IMR-90 (cell line): ENCODE results near the gene SEMA4B. TPM values are rescaled to one million over a fixed set of nuclear protein-coding genes. Genes with fewer than 3 reads are reported as not detected.
A peak's percentile ranks its signal among the peaks of the same experiment; 100 is the strongest.

Experiments used
- ATAC-seq: fragments of 200-7000 bp; cut with Tn5 transposase; 2 replicates; pipeline ENCODE4 v1.9.1; 2020; ENCODE audit warnings: low read depth, mild to moderate bottlenecking, moderate library complexity
- BruUV-seq: library from RNA; stranded (reverse); fragments of 400-500 nt; replicated peaks from 2 replicates; lab custom pipeline; 2021; lab: Mats Ljungman, UMichigan
- CTCF ChIA-PET: fragments of 300-600 bp; formaldehyde crosslinking; extraction: SDS; loops from one replicate; lab custom pipeline; 2021; ENCODE audit warnings: antibody characterized with exemption; lab: Yijun Ruan, JAX
- POLR2A ChIA-PET: fragments of 300-600 bp; sonication (Branson Sonifier 250); formaldehyde crosslinking; loops from one replicate; lab custom pipeline; 2022; ENCODE audit warnings: antibody characterized with exemption; ENCODE audit not compliant: unreplicated experiment; lab: Charles Lee
- DNase-seq: peaks from one replicate; pipeline ENCODE4 v3.0.0; 2013
- H2AFZ ChIP-seq: replicated peaks from 2 replicates; pipeline ENCODE3; 2013; ENCODE audit warnings: low read length, mild to moderate bottlenecking; ENCODE audit not compliant: poor library complexity
- H2AK5ac ChIP-seq: 2 replicates; pipeline ENCODE4 v1.6.1; 2013; ENCODE audit warnings: low read depth, low read length, inconsistent platforms
- H2AK9ac ChIP-seq: replicated peaks from 2 replicates; pipeline ENCODE3; 2013; ENCODE audit warnings: mild to moderate bottlenecking, low read depth, low read length, moderate library complexity; ENCODE audit not compliant: poor library complexity
- H2BK120ac ChIP-seq: 2 replicates; pipeline ENCODE4 v1.6.1; 2013; ENCODE audit warnings: low read depth, low read length, inconsistent platforms
- H2BK15ac ChIP-seq: 3 replicates; pipeline ENCODE4 v1.6.1; 2013; ENCODE audit warnings: low read depth, low read length, inconsistent platforms
- H2BK20ac ChIP-seq: 2 replicates; pipeline ENCODE4 v1.6.1; 2013; ENCODE audit warnings: low read depth, mild to moderate bottlenecking, inconsistent platforms, low read length, moderate library complexity
- H2BK5ac ChIP-seq: 2 replicates; pipeline ENCODE4 v1.6.1; 2013; ENCODE audit warnings: mild to moderate bottlenecking, low read depth, low read length, inconsistent platforms; ENCODE audit not compliant: poor library complexity, severe bottlenecking
- H3K14ac ChIP-seq: replicated peaks from 2 replicates; pipeline ENCODE4 v1.6.1; 2013; ENCODE audit warnings: low read depth, low read length, inconsistent platforms
- H3K18ac ChIP-seq: 2 replicates; pipeline ENCODE4 v1.6.1; 2013; ENCODE audit warnings: low read depth, low read length, control low read depth
- H3K23ac ChIP-seq: 2 replicates; pipeline ENCODE4 v1.6.1; 2013; ENCODE audit warnings: low read depth, low read length, inconsistent platforms
- H3K27ac ChIP-seq: 2 replicates; pipeline ENCODE4 v1.5.1; 2013; ENCODE audit warnings: mild to moderate bottlenecking, control low read depth, low read length; ENCODE audit not compliant: insufficient read depth
- H3K27me3 ChIP-seq: 2 replicates; pipeline ENCODE4 v1.6.1; 2013; ENCODE audit warnings: low read length; ENCODE audit not compliant: control insufficient read depth, insufficient read depth
- H3K36me3 ChIP-seq: 2 replicates; pipeline ENCODE4 v1.6.1; 2013; ENCODE audit warnings: low read length, mixed read lengths; ENCODE audit not compliant: control insufficient read depth, insufficient read depth
- H3K4ac ChIP-seq: 2 replicates; pipeline ENCODE4 v1.6.1; 2013; ENCODE audit warnings: low read depth, low read length, inconsistent platforms
- H3K4me1 ChIP-seq: 2 replicates; pipeline ENCODE4 v1.6.1; 2013; ENCODE audit warnings: low read length, mixed read lengths; ENCODE audit not compliant: control insufficient read depth, insufficient read depth
- H3K4me2 ChIP-seq: 2 replicates; pipeline ENCODE4 v1.6.1; 2013; ENCODE audit warnings: low read depth, mild to moderate bottlenecking, control low read depth, low read length, moderate library complexity
- H3K4me3 ChIP-seq: 2 replicates; pipeline ENCODE4 v1.5.1; 2013; ENCODE audit warnings: low read depth, mild to moderate bottlenecking, control low read depth, low read length, moderate library complexity; ENCODE audit not compliant: insufficient read depth
- H3K56ac ChIP-seq: 2 replicates; pipeline ENCODE4 v1.6.1; 2013; ENCODE audit warnings: low read length, inconsistent platforms; ENCODE audit not compliant: insufficient read depth; ENCODE audit errors: extremely low read depth
- H3K79me1 ChIP-seq, 2 experiments: 2 replicates each; pipeline ENCODE4 v1.6.1; 2013; ENCODE audit warnings: low read length in 2 of 2, inconsistent platforms in 1 of 2, low read depth in 1 of 2
- H3K9ac ChIP-seq: 2 replicates; pipeline ENCODE4 v1.6.1; 2013; ENCODE audit warnings: low read depth, low read length, control low read depth
- H3K9me1 ChIP-seq: 2 replicates; pipeline ENCODE4 v1.6.1; 2013; ENCODE audit warnings: low read length, inconsistent platforms; ENCODE audit not compliant: insufficient read depth
- H3K9me3 ChIP-seq: 2 replicates; pipeline ENCODE4 v1.6.1; 2013; ENCODE audit warnings: low read length; ENCODE audit not compliant: control insufficient read depth, insufficient read depth
- H4K20me1 ChIP-seq: 2 replicates; pipeline ENCODE4 v1.6.1; 2013; ENCODE audit warnings: low read length, inconsistent platforms; ENCODE audit not compliant: insufficient read depth
- H4K5ac ChIP-seq: 2 replicates; pipeline ENCODE4 v1.6.1; 2013; ENCODE audit warnings: mild to moderate bottlenecking, low read depth, low read length, control low read depth
- H4K8ac ChIP-seq, 2 experiments: 2 replicates each; pipeline ENCODE4 v1.6.1; 2013; ENCODE audit warnings: low read depth in 2 of 2, low read length in 2 of 2, control low read depth in 1 of 2, inconsistent platforms in 1 of 2
- H4K91ac ChIP-seq: 2 replicates; pipeline ENCODE4 v1.6.1; 2013; ENCODE audit warnings: low read depth, low read length, inconsistent platforms; ENCODE audit not compliant: insufficient read depth
- BHLHE40 ChIP-seq: fragments of 150-350 bp; IDR thresholded peaks from 2 replicates; pipeline ENCODE4 v1.6.1; 2016; ENCODE audit warnings: mild to moderate bottlenecking, low read depth, low read length
- CEBPB ChIP-seq: IDR thresholded peaks from 2 replicates; pipeline ENCODE4 v1.6.1; 2012; ENCODE audit warnings: low read depth, low read length, improper control_type of control experiment
- CHD1 ChIP-seq: IDR thresholded peaks from 2 replicates; pipeline ENCODE4 v1.6.1; 2012; ENCODE audit warnings: low read depth, low read length, improper control_type of control experiment
- ELK1 ChIP-seq: fragments of 150-350 bp; IDR thresholded peaks from 2 replicates; pipeline ENCODE4 v1.6.1; 2016; ENCODE audit warnings: low read depth, mild to moderate bottlenecking, low read length, moderate library complexity, borderline replicate concordance
- FOS ChIP-seq: fragments of 150-350 bp; IDR thresholded peaks from 2 replicates; pipeline ENCODE4 v1.6.1; 2016; ENCODE audit warnings: low read depth, low read length
- MAFK ChIP-seq: IDR thresholded peaks from 2 replicates; pipeline ENCODE4 v1.6.1; 2012; ENCODE audit warnings: low read depth, low read length, improper control_type of control experiment
- MAZ ChIP-seq: IDR thresholded peaks from 2 replicates; pipeline ENCODE4 v1.6.1; 2012; ENCODE audit warnings: low read depth, mild to moderate bottlenecking, low read length, improper control_type of control experiment, moderate library complexity, borderline replicate concordance
- MXI1 ChIP-seq: IDR thresholded peaks from 2 replicates; pipeline ENCODE4 v1.6.1; 2012; ENCODE audit warnings: low read depth, mild to moderate bottlenecking, low read length, moderate library complexity, borderline replicate concordance
- NFE2L2 ChIP-seq: fragments of 150-350 bp; IDR thresholded peaks from 2 replicates; pipeline ENCODE4 v1.6.1; 2016; ENCODE audit warnings: low read depth, mild to moderate bottlenecking, low read length
- POLR2A ChIP-seq: IDR thresholded peaks from 2 replicates; pipeline ENCODE4 v1.6.1; 2012; ENCODE audit warnings: mild to moderate bottlenecking, low read depth, low read length
- RAD21 ChIP-seq: IDR thresholded peaks from 2 replicates; pipeline ENCODE4 v1.6.1; 2012; ENCODE audit warnings: low read length, improper control_type of control experiment
- RCOR1 ChIP-seq: IDR thresholded peaks from 2 replicates; pipeline ENCODE4 v1.6.1; 2012; ENCODE audit warnings: mild to moderate bottlenecking, low read length, improper control_type of control experiment; ENCODE audit not compliant: insufficient replicate concordance
- RFX5 ChIP-seq: IDR thresholded peaks from 2 replicates; pipeline ENCODE4 v1.8.0; 2012; ENCODE audit warnings: low read depth, mild to moderate bottlenecking, low read length, moderate library complexity
- SMC3 ChIP-seq: fragments of 150-350 bp; IDR thresholded peaks from 2 replicates; pipeline ENCODE4 v1.6.1; 2016; ENCODE audit warnings: low read depth, mild to moderate bottlenecking, antibody characterized with exemption, low read length, moderate library complexity
- USF2 ChIP-seq: fragments of 150-350 bp; IDR thresholded peaks from 2 replicates; pipeline ENCODE4 v1.6.1; 2017; ENCODE audit warnings: mild to moderate bottlenecking, antibody characterized with exemption, low read length, low read depth
- WGBS, 2 experiments: methylation state at CpG; one replicate each; pipeline versions ENCODE4 v1.1.5 to v1.1.7; 2013; ENCODE audit warnings: missing lambda C conversion rate in 2 of 2; ENCODE audit not compliant: insufficient read length in 1 of 2; ENCODE audit errors: extremely low coverage in 2 of 2; 5-methylcytosine and 5-hydroxymethylcytosine counted together
- dilution Hi-C: fragments of 300-500 bp; cut with HindIII; formaldehyde crosslinking; loops from one replicate; pipeline ENCODE4 v1.14.3; 2018; ENCODE audit warnings: low sequenced_read_pairs; ENCODE audit not compliant: unreplicated experiment
- in situ Hi-C: fragments of 300-500 bp; cut with MboI; formaldehyde crosslinking; loops from 3 replicates; pipeline ENCODE4 v1.14.3; 2019; ENCODE audit warnings: low sequenced_read_pairs, inconsistent platforms, mixed read lengths
- intact Hi-C: fragments of 100-400 bp; cut with micrococcal nuclease; formaldehyde crosslinking; loops from 2 replicates; pipeline ENCODE4 v1.10.0; 2022
- polyA plus RNA-seq, 3 experiments: library from polyadenylated mRNA; depleted of rRNA; stranded (reverse); fragments of >200 nt; gene quantifications; 2 replicates each; pipeline ENCODE4 v1.2.3, GENCODE V29; 2012; ENCODE audit warnings: low replicate concordance in 1 of 3
- total RNA-seq: library from RNA; depleted of rRNA; stranded (reverse); fragments of >200 nt; gene quantifications from 2 replicates; pipeline ENCODE4 v1.2.3, GENCODE V29; 2012

The SEMA4B gene
- total and polyA plus RNA-seq, 2 of the 4 experiments (the other 2 are of a cell fraction), result 5.0 to 22.5 TPM

GRCh38 chr15:90266485-90266884 is 65.4 kb downstream of the SEMA4B start:
- in situ Hi-C loops (no loop called here), intact Hi-C loops (no loop called here), dilution Hi-C loops (no loop called here)
- H2BK20ac ChIP-seq, result no peak overlapping the region
- ChIA-PET POLR2A (no interaction called here), CTCF (no interaction called here)
- H3K4ac ChIP-seq, result peak overlapping the region; percentile 96
- peak overlapping the region; percentile 96 for H3K27ac ChIP-seq
- no peak overlapping the region for H2AFZ ChIP-seq
- H3K14ac ChIP-seq, result peak overlapping the region; percentile 95
- H2BK120ac ChIP-seq, result 0 out of 2 replicates have a peak overlapping the region, but pooled peaks have one; percentile 50
- no peaks in the 10 kb centered on the region for H3K27me3 ChIP-seq
- H3K9ac ChIP-seq, result peak overlapping the region; percentile 98
- no peak overlapping the region; the same call in 1 of the 2 replicates for H4K91ac ChIP-seq
- H3K23ac ChIP-seq, result peak overlapping the region; percentile 95
- peak overlapping the region; percentile 85; the same call in 1 of the 2 replicates for H3K56ac ChIP-seq
- peak overlapping the region; percentile 61; the same call in 1 of the 2 replicates for H2AK5ac ChIP-seq
- no peak for TF ChIP-seq RAD21
- TF ChIP-seq RFX5, result no peak
- TF ChIP-seq MXI1, result no peak
- TF ChIP-seq MAZ, result no peak
- TF ChIP-seq ELK1, result no peak
- no peak for TF ChIP-seq SMC3
- no peak for TF ChIP-seq NFE2L2
- no peak for TF ChIP-seq MAFK
- TF ChIP-seq BHLHE40, result no peak
- no peak for TF ChIP-seq CEBPB
- no peak for TF ChIP-seq POLR2A
- TF ChIP-seq FOS, result no peak
- TF ChIP-seq USF2, result no peak
- no peak for TF ChIP-seq RCOR1
- TF ChIP-seq CHD1, result no peak
- peak overlapping the region; percentile 96 for H2AK9ac ChIP-seq
- H3K4me1 ChIP-seq, result peaks cover 7% of the 10 kb centered on the region
- H3K18ac ChIP-seq, result no peak overlapping the region
- no peaks in the 10 kb centered on the region for H3K9me3 ChIP-seq
- peak overlapping the region; percentile 90 for H3K4me3 ChIP-seq
- H4K20me1 ChIP-seq, result peaks cover 46% of the 10 kb centered on the region
- peaks cover 13% of the 10 kb centered on the region for H3K36me3 ChIP-seq
- no peak for ATAC-seq
- H3K9me1 ChIP-seq, result peaks cover 14% of the 10 kb centered on the region
- H2BK5ac ChIP-seq, result peak overlapping the region; percentile 91
- peak; percentile 20 for DNase-seq
- H4K5ac ChIP-seq, result peak overlapping the region; percentile 87; the same call in 1 of the 2 replicates
- no TSS peak for BruUV-seq
- H2BK15ac ChIP-seq, result no peak overlapping the region
- no CpG with 5 or more reads among the region's 15 CpGs for WGBS, 2 experiments
- H4K8ac ChIP-seq, result peak overlapping the region; percentile 96 to 100; a peak in 2 of 4 replicates
- H3K4me2 ChIP-seq, result peak overlapping the region; percentile 90
- H3K79me1 ChIP-seq, result peaks cover 27 to 69% of the 10 kb centered on the region in 2 experiments
